Upper lobe of right lung (tissue), 1 donor: ENCODE data around the gene CHST15. TPM values are rescaled to one million over a fixed set of nuclear protein-coding genes. Genes with fewer than 3 reads are reported as not detected.

Source experiments
- ATAC-seq: fragments of 200-7000 bp; cut with Tn5 transposase; one replicate; pipeline ENCODE4 v1.9.1; 2020; ENCODE audit warnings: mild to moderate bottlenecking, moderate library complexity
- DNase-seq: peaks from one replicate; pipeline ENCODE4 v3.0.0-alpha.2; 2020
- H3K27ac ChIP-seq: fragments of 200-600 bp; one replicate; pipeline ENCODE4 v1.8.0; 2022
- H3K27me3 ChIP-seq: fragments of 200-600 bp; one replicate; pipeline ENCODE4 v1.8.0; 2022; ENCODE audit warnings: mild to moderate bottlenecking
- H3K36me3 ChIP-seq: fragments of 200-600 bp; one replicate; pipeline ENCODE4 v1.8.0; 2022
- H3K4me1 ChIP-seq: fragments of 200-600 bp; one replicate; pipeline ENCODE4 v1.8.0; 2022
- H3K4me3 ChIP-seq: fragments of 200-600 bp; one replicate; pipeline ENCODE4 v1.8.0; 2022; ENCODE audit warnings: mild to moderate bottlenecking
- H3K9me3 ChIP-seq: fragments of 200-600 bp; one replicate; pipeline ENCODE4 v1.8.0; 2022
- CTCF ChIP-seq: fragments of 200-600 bp; IDR thresholded peaks from one replicate; pipeline ENCODE4 v1.8.0; 2022; ENCODE audit warnings: antibody characterized with exemption
- intact Hi-C: fragments of 100-400 bp; cut with DNase I; formaldehyde crosslinking; loops from one replicate; pipeline ENCODE4 v1.11.0; 2022
- total RNA-seq: library from RNA; stranded (reverse); fragmentation: NEBNext Ultra II Directional; extraction: Animal tissue kit (Norgen Biotek cat#: 25700); gene quantifications from one replicate; pipeline ENCODE4 v1.2.1, GENCODE V29; 2021
- donor health status: DM: no; HTN: yes; CAD: no; lungs with severe emphysema.

Gene CHST15
- total RNA-seq, 1 donor from 2014 or later = 49.2 TPM

- Histone ChIP-seq H3K36me3 (no peaks in the 10 kb centered on the region), H3K4me1 (peaks cover 43% of the 10 kb centered on the region), H3K9me3 (no peaks in the 10 kb centered on the region), H3K27me3 (no peaks in the 10 kb centered on the region), H3K27ac (peak overlapping the region; percentile 24), H3K4me3 (peak overlapping the region; percentile 15)
- intact Hi-C loops = no loop called here
- TF ChIP-seq CTCF = no peak
- ATAC-seq (no peak), DNase-seq (no peak)
Observed at GRCh38 chr10:124065382-124066125, 27.8 kb downstream of the CHST15 start.

GRCh38 chr10:124064676-124065075 is 28.7 kb downstream of the CHST15 start:
- Histone ChIP-seq H3K4me1 (peaks cover 43% of the 10 kb centered on the region), H3K4me3 (no peak overlapping the region), H3K9me3 (no peaks in the 10 kb centered on the region), H3K36me3 (no peaks in the 10 kb centered on the region), H3K27ac (no peak overlapping the region), H3K27me3 (no peaks in the 10 kb centered on the region)
- no peak for DNase-seq
- ATAC-seq = peak; percentile 31
- TF ChIP-seq CTCF = no peak
- intact Hi-C loops = no loop called here

GRCh38 chr10:124063750-124064603 is 29.4 kb downstream of the CHST15 start:
- no peaks in the 10 kb centered on the region for H3K36me3 ChIP-seq
- intact Hi-C loops = no loop called here
- peak overlapping the region; percentile 71 for H3K27ac ChIP-seq
- peaks cover 43% of the 10 kb centered on the region for H3K4me1 ChIP-seq
- no peak for TF ChIP-seq CTCF
- H3K27me3 ChIP-seq = no peaks in the 10 kb centered on the region
- DNase-seq (no peak), ATAC-seq (peak; percentile 69)
- no peaks in the 10 kb centered on the region for H3K9me3 ChIP-seq
- H3K4me3 ChIP-seq = peak overlapping the region; percentile 8

GRCh38 chr10:124062390-124062789 is 31.0 kb downstream of the CHST15 start:
- ATAC-seq (no peak), DNase-seq (no peak)
- Histone ChIP-seq H3K36me3 (no peaks in the 10 kb centered on the region), H3K4me1 (peaks cover 43% of the 10 kb centered on the region), H3K4me3 (no peak overlapping the region), H3K27ac (no peak overlapping the region), H3K9me3 (no peaks in the 10 kb centered on the region), H3K27me3 (no peaks in the 10 kb centered on the region)
- no peak for TF ChIP-seq CTCF
- intact Hi-C loops = no loop called here

- no peak for TF ChIP-seq CTCF
- Histone ChIP-seq H3K36me3 (no peaks in the 10 kb centered on the region), H3K27ac (no peak overlapping the region), H3K27me3 (no peaks in the 10 kb centered on the region), H3K4me1 (peaks cover 30% of the 10 kb centered on the region), H3K9me3 (no peaks in the 10 kb centered on the region), H3K4me3 (no peak overlapping the region)
- ATAC-seq = no peak
- no peak for DNase-seq
- intact Hi-C loops = no loop called here
Observed at GRCh38 chr10:124061030-124061429, 32.4 kb downstream of the CHST15 start.
